Panc1 (cell line): ENCODE measurements around the gene CNPPD1. TPM values are rescaled to one million over a fixed set of nuclear protein-coding genes. Genes with fewer than 3 reads are reported as not detected.
"Not testable (repeated sequence)": the region's sequence is repeated elsewhere in the genome, so short reads cannot be mapped to it uniquely, and the experiment has no call there.

Source experiments
- ATAC-seq: fragments of 200-7000 bp; cut with Tn5 transposase; 2 replicates; pipeline ENCODE4 v1.9.1; 2020; ENCODE audit warnings: mild to moderate bottlenecking, moderate library complexity
- BruUV-seq: library from RNA; stranded (reverse); fragments of 400-500 nt; replicated peaks from 2 replicates; lab custom pipeline; 2021; lab: Mats Ljungman, UMichigan
- CTCF ChIA-PET: fragments of 300-600 bp; sonication (Branson Sonifier 250); formaldehyde crosslinking; loops from one replicate; lab custom pipeline; 2022; ENCODE audit warnings: antibody characterized with exemption; lab: Charles Lee
- POLR2A ChIA-PET: fragments of 300-600 bp; sonication (Branson Sonifier 250); formaldehyde crosslinking; loops from one replicate; lab custom pipeline; 2022; ENCODE audit warnings: antibody characterized with exemption; lab: Charles Lee
- DNase-seq: peaks from one replicate; pipeline ENCODE4 v3.0.0-alpha.2; 2010; ENCODE audit warnings: low read depth, low spot score
- H3K27ac ChIP-seq: 2 replicates; pipeline ENCODE4 v1.5.1; 2011; ENCODE audit warnings: mild to moderate bottlenecking, low read length, inconsistent platforms
- H3K27me3 ChIP-seq: fragments of 200-500 bp; sonication (Bioruptor generic); 2 replicates; pipeline ENCODE4 v1.6.0; 2014; ENCODE audit warnings: low read length, inconsistent platforms; ENCODE audit not compliant: control insufficient read depth, insufficient read depth
- H3K36me3 ChIP-seq: fragments of 200-500 bp; sonication (Bioruptor generic); 2 replicates; pipeline ENCODE4 v1.5.1; 2014; ENCODE audit warnings: inconsistent platforms, mild to moderate bottlenecking, low read length, moderate library complexity; ENCODE audit not compliant: control insufficient read depth, insufficient read depth
- H3K4me1 ChIP-seq: 2 replicates; pipeline ENCODE4 v1.5.1; 2011; ENCODE audit warnings: inconsistent platforms, mild to moderate bottlenecking, low read length, moderate library complexity; ENCODE audit not compliant: control insufficient read depth, insufficient read depth
- H3K4me3 ChIP-seq, 2 experiments: 2 replicates each; pipeline ENCODE4 v1.5.1; 2011 to 2012; ENCODE audit warnings: low read depth in 2 of 2, low read length in 2 of 2, mild to moderate bottlenecking in 2 of 2, inconsistent platforms in 1 of 2, moderate library complexity in 1 of 2
- H3K9me3 ChIP-seq: fragments of 200-500 bp; sonication (Bioruptor generic); 2 replicates; pipeline ENCODE4 v1.5.1; 2014; ENCODE audit warnings: low read depth, mild to moderate bottlenecking, inconsistent platforms, low read length, moderate library complexity; ENCODE audit not compliant: control insufficient read depth, insufficient read depth
- POLR2AphosphoS5 ChIP-seq: IDR thresholded peaks from 2 replicates; pipeline ENCODE4 v1.6.1; 2012; ENCODE audit warnings: mild to moderate bottlenecking, low read depth, low read length, moderate library complexity
- REST ChIP-seq, 2 experiments: IDR thresholded peaks; 2 replicates each; pipeline ENCODE4 v1.6.1; 2011 to 2012; ENCODE audit warnings: low read depth in 2 of 2, control low read depth in 1 of 2, low read length in 1 of 2, mild to moderate bottlenecking in 1 of 2, moderate library complexity in 1 of 2; ENCODE audit not compliant: insufficient read depth in 1 of 2
- SIN3A ChIP-seq: IDR thresholded peaks from 2 replicates; pipeline ENCODE4 v1.6.1; 2012; ENCODE audit warnings: low read depth, mild to moderate bottlenecking, low read length, moderate library complexity, borderline replicate concordance; ENCODE audit not compliant: insufficient read depth
- TCF7L2 ChIP-seq: IDR thresholded peaks from 2 replicates; pipeline ENCODE4 v1.6.1; 2011; ENCODE audit warnings: mild to moderate bottlenecking, low read depth, low read length, inconsistent platforms
- in situ Hi-C: cut with HindIII; loops from 2 replicates; pipeline ENCODE4 v1.10.0; 2016; ENCODE audit warnings: low sequenced_read_pairs, low pct_unique_long_range_greater_than_20kb
- intact Hi-C: fragments of 100-400 bp; cut with micrococcal nuclease; formaldehyde crosslinking; loops from one replicate; pipeline ENCODE4 v1.10.0; 2022; ENCODE audit not compliant: unreplicated experiment
- total RNA-seq: library from RNA; stranded (reverse); gene quantifications from one replicate; pipeline ENCODE4 v1.2.1, GENCODE V29; 2021; ENCODE audit not compliant: unreplicated experiment

The CNPPD1 gene
- total RNA-seq, 1 experiment from 2014 or later, result 55.7 TPM

GRCh38 chr2:219200502-219201326 is 24.0 kb upstream of the CNPPD1 start:
- H3K27me3 ChIP-seq, H3K4me3 ChIP-seq, H3K4me1 ChIP-seq, BruUV-seq, POLR2A ChIA-PET, H3K9me3 ChIP-seq, in situ Hi-C loops, H3K36me3 ChIP-seq, CTCF ChIA-PET, H3K27ac ChIP-seq, ATAC-seq, DNase-seq, intact Hi-C loops: not testable (repeated sequence)

DNA sequence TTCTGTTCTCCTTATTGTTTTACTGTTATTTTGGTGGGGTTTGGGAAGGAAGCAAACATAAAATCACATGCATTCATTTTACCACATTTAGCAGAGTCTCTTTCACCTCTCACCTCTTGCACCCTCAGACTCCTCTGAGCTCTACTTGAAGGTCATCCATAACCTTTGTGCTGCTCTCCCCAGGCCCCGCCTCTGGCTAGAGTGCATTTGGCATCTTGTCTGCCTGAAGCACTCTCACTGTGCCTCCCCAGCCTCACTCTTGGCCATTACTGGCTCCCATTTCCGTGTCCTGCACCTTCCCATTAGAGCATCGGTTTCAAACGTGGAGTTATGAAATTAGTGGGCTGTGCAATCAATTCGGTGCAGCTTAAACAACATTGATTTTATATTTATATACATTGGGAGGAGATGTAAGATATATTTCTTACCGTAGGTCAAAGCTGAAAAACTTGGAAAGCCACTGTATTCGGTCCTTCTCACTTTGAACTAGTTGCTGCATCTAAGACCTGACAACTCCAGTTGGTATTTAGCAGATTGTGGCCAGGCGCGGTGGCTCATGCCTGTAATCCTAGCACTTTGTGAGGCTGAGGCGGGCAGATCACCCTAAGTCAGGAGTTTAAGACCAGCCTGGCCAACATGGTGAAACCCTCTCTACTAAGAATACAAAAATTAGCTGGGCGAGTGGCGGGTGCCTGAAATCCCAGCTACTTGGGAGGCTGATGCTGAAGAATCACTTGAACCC is 22.9 kb upstream of the CNPPD1 start:
- no peaks in the 10 kb centered on the region for H3K4me1 ChIP-seq
- TF ChIP-seq REST (IDR thresholded peaks at IDR 0.05; ENCODE audit: insufficient read depth in 1 of 2, low read depth in 2 of 2, low read length in 1 of 2), result no peak
- TF ChIP-seq POLR2AphosphoS5, result no peak
- no peaks in the 10 kb centered on the region for H3K27me3 ChIP-seq
- H3K27ac ChIP-seq, result no peak overlapping the region
- DNase-seq, result no peak
- ChIA-PET CTCF (no interaction called here), POLR2A (interaction anchor here (0.6 kb wide), 1 partner anchor 188 kb away, joined by 13 read pairs; the partner anchor contains the start of gene DNPEP)
- no peaks in the 10 kb centered on the region for H3K36me3 ChIP-seq
- no peaks in the 10 kb centered on the region for H3K9me3 ChIP-seq
- ATAC-seq, result no peak
- no peak overlapping the region for H3K4me3 ChIP-seq
- BruUV-seq, result no TSS peak
- in situ Hi-C loops, result no loop called here
- intact Hi-C loops, result no loop called here

DNA sequence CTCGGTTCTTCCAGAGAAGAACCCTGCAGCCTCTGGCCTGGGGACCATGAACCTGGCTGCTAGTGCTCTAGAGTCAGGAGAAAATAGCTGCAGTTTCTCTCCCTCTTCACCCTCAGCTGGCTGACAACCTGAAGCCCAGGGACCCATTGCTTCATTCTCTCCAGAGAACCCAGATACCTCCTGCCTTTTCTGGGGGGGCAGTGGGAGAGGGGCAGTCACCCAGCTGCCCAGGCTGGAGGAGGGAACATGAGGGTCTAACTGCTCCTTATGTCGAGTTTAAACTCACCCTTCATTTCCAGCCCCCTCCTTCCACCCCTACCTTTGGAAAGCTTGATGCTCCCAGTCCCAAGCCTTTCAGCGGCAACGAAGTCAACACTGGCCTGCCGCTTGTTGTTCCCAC is 22.2 kb upstream of the CNPPD1 start:
- ATAC-seq (no peak), DNase-seq (no peak)
- H3K4me3 ChIP-seq, result no peak overlapping the region
- ChIA-PET CTCF (no interaction called here), POLR2A (interaction anchor here (0.6 kb wide), 1 partner anchor 189 kb away, joined by 13 read pairs; the partner anchor contains the start of gene DNPEP)
- H3K36me3 ChIP-seq, result no peaks in the 10 kb centered on the region
- H3K4me1 ChIP-seq, result no peaks in the 10 kb centered on the region
- H3K9me3 ChIP-seq, result no peaks in the 10 kb centered on the region
- in situ Hi-C loops (no loop called here), intact Hi-C loops (no loop called here)
- no peak overlapping the region for H3K27ac ChIP-seq
- H3K27me3 ChIP-seq, result no peaks in the 10 kb centered on the region
- TF ChIP-seq REST (IDR thresholded peaks at IDR 0.05; ENCODE audit: insufficient read depth in 1 of 2, low read depth in 2 of 2, low read length in 1 of 2) (no peak), SIN3A (no peak), TCF7L2 (no peak), POLR2AphosphoS5 (no peak)
- no TSS peak for BruUV-seq
